Right atrium auricular region (tissue), 2 donors: ENCODE measurements around the gene SETMAR. TPM values are rescaled to one million over a fixed set of nuclear protein-coding genes. Genes with fewer than 3 reads are reported as not detected.
"Not testable (repeated sequence)": the region's sequence is repeated elsewhere in the genome, so short reads cannot be mapped to it uniquely, and the experiment has no call there.

Experiments used
- DNase-seq: peaks from one replicate; pipeline ENCODE4 v3.0.0-alpha.2; 2019; ENCODE audit warnings: low spot score
- H3K27ac ChIP-seq, 2 donors: fragments of 200-600 bp; sonication (generic); 1 replicate in 1 of 2; 2 replicates in 1 of 2; pipeline ENCODE4 v1.5.1; 2016 to 2019
- H3K27me3 ChIP-seq, 2 donors: fragments of 200-600 bp; sonication (generic); one replicate each; pipeline versions ENCODE4 v1.5.1 to v1.6.0; 2017 to 2019
- H3K36me3 ChIP-seq: fragments of 200-600 bp; sonication (generic); one replicate; pipeline ENCODE4 v1.5.1; 2016
- H3K4me1 ChIP-seq, 2 donors: fragments of 200-600 bp; sonication (generic); one replicate each; pipeline versions ENCODE4 v1.5.1 to v1.6.0; 2017 to 2019
- H3K4me3 ChIP-seq, 2 donors: fragments of 200-600 bp; sonication (generic); 1 replicate in 1 of 2; 2 replicates in 1 of 2; pipeline ENCODE4 v1.5.1; 2017 to 2019; ENCODE audit warnings: mild to moderate bottlenecking in 1 of 2, moderate library complexity in 1 of 2
- H3K9me3 ChIP-seq, 2 donors: fragments of 200-600 bp; sonication (generic); one replicate each; pipeline ENCODE4 v1.5.1; 2019
- CTCF ChIP-seq, 2 donors: fragments of 200-600 bp; sonication (generic); IDR thresholded peaks; one replicate each; pipeline ENCODE4 v1.5.1; 2019; ENCODE audit warnings: antibody characterized with exemption in 2 of 2
- total RNA-seq, 2 donors: library from RNA; depleted of rRNA; stranded (reverse); fragments of >200 nt; gene quantifications; one replicate each; pipeline ENCODE4 v1.1.0, GENCODE V29; 2016

The SETMAR gene
- total RNA-seq, 2 donors from 2014 or later, result 13.5 to 18.5 TPM

GRCh38 chr3:4320096-4320911 lies 17.1 kb downstream of the SETMAR start:
- H3K27me3 ChIP-seq, result no peaks in the 10 kb centered on the region
- no peak overlapping the region for H3K27ac ChIP-seq
- H3K36me3 ChIP-seq, result peaks cover 13% of the 10 kb centered on the region
- H3K9me3 ChIP-seq, result no peaks in the 10 kb centered on the region
- no peak overlapping the region for H3K4me3 ChIP-seq
- no peak for TF ChIP-seq CTCF (IDR thresholded peaks at IDR 0.05)
- peaks cover 0 to 12% of the 10 kb centered on the region in 2 donors for H3K4me1 ChIP-seq
- no peak for DNase-seq

- no peak for DNase-seq
- no peaks in the 10 kb centered on the region for H3K27me3 ChIP-seq
- H3K27ac ChIP-seq, result no peak overlapping the region
- H3K36me3 ChIP-seq, result peaks cover 5% of the 10 kb centered on the region
- no peak for TF ChIP-seq CTCF (IDR thresholded peaks at IDR 0.05)
- H3K9me3 ChIP-seq, result no peaks in the 10 kb centered on the region
- no peak overlapping the region for H3K4me3 ChIP-seq
- H3K4me1 ChIP-seq, result peaks cover 0 to 12% of the 10 kb centered on the region in 2 donors
Observed at GRCh38 chr3:4321732-4322131, 18.6 kb downstream of the SETMAR start.

GRCh38 chr3:4322635-4323034 lies 19.5 kb downstream of the SETMAR start:
- no peak overlapping the region for H3K4me3 ChIP-seq
- H3K4me1 ChIP-seq, result peaks cover 0 to 12% of the 10 kb centered on the region in 2 donors
- H3K36me3 ChIP-seq, result no peaks in the 10 kb centered on the region
- TF ChIP-seq CTCF (IDR thresholded peaks at IDR 0.05), result no peak
- no peaks in the 10 kb centered on the region for H3K9me3 ChIP-seq
- H3K27ac ChIP-seq, result no peak overlapping the region
- H3K27me3 ChIP-seq, result no peaks in the 10 kb centered on the region
- no peak for DNase-seq

- Histone ChIP-seq H3K36me3 (no peaks in the 10 kb centered on the region), H3K4me1 (peaks cover 0 to 12% of the 10 kb centered on the region in 2 donors), H3K27ac (no peak overlapping the region), H3K4me3 (no peak overlapping the region), H3K27me3 (no peaks in the 10 kb centered on the region), H3K9me3 (no peaks in the 10 kb centered on the region)
- no peak for DNase-seq
- TF ChIP-seq CTCF (IDR thresholded peaks at IDR 0.05), result no peak
Observed at GRCh38 chr3:4323246-4324027, 20.3 kb downstream of the SETMAR start.

GRCh38 chr3:4326868-4327267 lies 23.7 kb downstream of the SETMAR start:
- no peaks in the 10 kb centered on the region for H3K27me3 ChIP-seq
- no peaks in the 10 kb centered on the region for H3K36me3 ChIP-seq
- H3K4me1 ChIP-seq, result peaks cover 0 to 12% of the 10 kb centered on the region in 2 donors
- H3K9me3 ChIP-seq, result no peaks in the 10 kb centered on the region
- DNase-seq, result no peak
- H3K4me3 ChIP-seq, result no peak overlapping the region
- no peak overlapping the region for H3K27ac ChIP-seq
- TF ChIP-seq CTCF (IDR thresholded peaks at IDR 0.05), result no peak

GRCh38 chr3:4329806-4330205 lies 26.6 kb downstream of the SETMAR start:
- not testable (repeated sequence) for H3K27ac ChIP-seq, H3K27me3 ChIP-seq, H3K4me1 ChIP-seq, H3K9me3 ChIP-seq, H3K36me3 ChIP-seq, DNase-seq, H3K4me3 ChIP-seq
